GM12865 (cell line): Measurements from ENCODE around the gene TMC1.

ENCODE experiments used
- DNase-seq: peaks from one replicate; pipeline ENCODE4 v3.0.0; 2010; ENCODE audit warnings: low read depth
- H3K4me3 ChIP-seq: 2 replicates; pipeline ENCODE4 v1.5.1; 2011; ENCODE audit warnings: mild to moderate bottlenecking, low read depth, low read length, control low read depth
- TF ChIP-seq, protein P1 (sequence below): IDR thresholded peaks from 2 replicates; pipeline ENCODE4 v1.5.1; 2011; ENCODE audit warnings: low read length, control low read depth, low read depth, inconsistent platforms; ENCODE audit not compliant: insufficient read depth; ENCODE audit errors: missing control alignments

TMC1 gene

DNA sequence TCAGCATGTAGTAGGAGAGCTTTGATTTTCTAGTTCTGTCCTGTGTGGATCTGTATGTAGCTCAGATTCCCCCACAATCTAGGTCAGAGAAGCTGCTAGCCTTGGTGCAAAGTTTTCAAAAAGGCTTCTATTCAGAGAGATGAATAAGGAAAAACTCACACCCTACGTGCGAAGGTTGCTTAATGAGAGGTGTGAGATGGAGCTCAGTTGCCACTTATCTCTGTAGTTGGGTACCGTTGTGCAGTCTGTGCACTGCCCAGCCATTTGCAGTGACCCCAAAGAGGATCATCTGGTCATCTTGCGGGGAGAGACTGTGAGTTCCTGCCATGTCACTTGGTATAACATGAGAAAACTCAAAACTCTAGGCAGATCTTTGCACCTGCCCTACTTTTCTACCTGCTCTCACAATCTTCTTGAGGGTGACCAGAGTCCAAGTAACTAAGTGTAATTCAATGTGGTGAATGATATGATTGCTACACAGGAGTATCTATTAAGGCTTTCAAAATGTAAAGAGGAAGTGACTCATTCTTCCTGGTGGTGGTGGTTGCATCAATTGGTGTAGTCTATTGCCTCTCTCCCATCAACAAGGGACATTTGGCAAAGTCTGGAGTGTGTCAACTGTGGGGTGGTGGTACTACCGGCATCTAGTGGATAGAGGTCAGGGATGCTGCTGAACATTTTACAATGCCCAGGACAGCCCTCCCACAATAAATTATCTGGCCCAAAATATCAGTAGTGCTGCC is 65.2 kb downstream of the TMC1 start:
- TF ChIP-seq, protein P1, sequence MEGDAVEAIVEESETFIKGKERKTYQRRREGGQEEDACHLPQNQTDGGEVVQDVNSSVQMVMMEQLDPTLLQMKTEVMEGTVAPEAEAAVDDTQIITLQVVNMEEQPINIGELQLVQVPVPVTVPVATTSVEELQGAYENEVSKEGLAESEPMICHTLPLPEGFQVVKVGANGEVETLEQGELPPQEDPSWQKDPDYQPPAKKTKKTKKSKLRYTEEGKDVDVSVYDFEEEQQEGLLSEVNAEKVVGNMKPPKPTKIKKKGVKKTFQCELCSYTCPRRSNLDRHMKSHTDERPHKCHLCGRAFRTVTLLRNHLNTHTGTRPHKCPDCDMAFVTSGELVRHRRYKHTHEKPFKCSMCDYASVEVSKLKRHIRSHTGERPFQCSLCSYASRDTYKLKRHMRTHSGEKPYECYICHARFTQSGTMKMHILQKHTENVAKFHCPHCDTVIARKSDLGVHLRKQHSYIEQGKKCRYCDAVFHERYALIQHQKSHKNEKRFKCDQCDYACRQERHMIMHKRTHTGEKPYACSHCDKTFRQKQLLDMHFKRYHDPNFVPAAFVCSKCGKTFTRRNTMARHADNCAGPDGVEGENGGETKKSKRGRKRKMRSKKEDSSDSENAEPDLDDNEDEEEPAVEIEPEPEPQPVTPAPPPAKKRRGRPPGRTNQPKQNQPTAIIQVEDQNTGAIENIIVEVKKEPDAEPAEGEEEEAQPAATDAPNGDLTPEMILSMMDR: no peak

DNA sequence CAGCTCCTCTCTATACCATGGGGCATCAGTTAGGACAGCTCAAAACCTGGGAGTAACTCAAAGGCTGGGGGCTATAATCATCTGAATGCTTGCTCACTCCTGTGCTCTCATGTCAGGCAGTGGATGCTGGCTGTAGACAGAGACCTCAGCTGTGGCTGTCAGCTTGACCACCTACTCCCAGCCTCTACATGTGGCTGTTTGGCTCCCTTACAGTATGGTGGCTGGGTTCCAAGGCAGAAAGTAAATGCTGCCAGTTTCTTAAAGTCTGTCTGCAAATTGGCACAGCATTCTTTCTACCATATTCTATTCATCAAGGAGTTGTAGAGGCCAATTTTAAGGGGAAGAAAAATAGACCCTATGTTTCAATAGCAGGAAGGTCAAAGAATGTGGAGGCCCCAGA is 66.9 kb downstream of the TMC1 start:
- no peak overlapping the region for H3K4me3 ChIP-seq
- no peak for DNase-seq
- TF ChIP-seq, protein P1: no peak

More for the DNA sequence above, 65.2 kb downstream of the TMC1 start:
- no peak overlapping the region for H3K4me3 ChIP-seq
- peak; percentile 37 for DNase-seq

DNA sequence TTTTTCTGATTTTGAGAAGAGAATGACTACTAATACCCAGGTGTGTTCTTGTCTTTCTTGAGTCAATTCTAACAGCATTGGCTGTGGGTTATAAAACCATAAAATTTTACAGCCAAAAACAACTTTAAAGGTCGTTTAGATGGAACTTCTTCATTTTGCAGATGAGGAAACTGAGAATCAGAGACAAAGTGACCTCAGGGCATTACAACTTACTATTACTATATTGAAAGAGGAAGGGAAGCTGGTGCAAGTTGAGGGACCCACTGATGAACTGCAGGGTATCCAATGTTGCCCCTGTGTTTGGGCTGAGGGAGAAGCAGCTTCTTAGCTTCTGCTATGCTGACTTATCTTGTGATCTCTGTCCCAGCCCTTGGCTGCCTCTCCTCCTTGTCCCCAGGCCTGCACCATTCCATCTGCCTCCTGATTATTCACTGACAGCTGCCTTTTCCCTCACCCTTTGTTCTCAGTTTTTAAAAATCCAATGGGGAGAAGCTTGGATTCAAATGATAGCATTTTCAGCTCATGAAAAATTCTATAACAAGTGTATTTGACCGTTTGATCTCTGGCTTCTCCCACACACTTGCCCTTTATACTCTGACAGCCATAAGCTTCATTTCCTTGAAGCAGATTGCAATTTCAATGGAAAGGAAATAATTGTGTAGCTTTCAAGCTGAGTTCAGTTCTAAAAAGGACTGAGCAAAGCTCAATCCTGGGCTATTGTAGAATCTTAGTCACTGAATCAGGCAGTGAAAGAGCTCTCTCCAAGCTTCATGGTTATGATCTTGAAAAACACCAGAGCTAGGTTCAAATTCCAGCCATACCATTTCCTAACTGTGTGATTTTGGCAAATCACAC is 68.5 kb downstream of the TMC1 start:
- H3K4me3 ChIP-seq: no peak overlapping the region
- TF ChIP-seq, protein P1: no peak
- no peak for DNase-seq

DNA sequence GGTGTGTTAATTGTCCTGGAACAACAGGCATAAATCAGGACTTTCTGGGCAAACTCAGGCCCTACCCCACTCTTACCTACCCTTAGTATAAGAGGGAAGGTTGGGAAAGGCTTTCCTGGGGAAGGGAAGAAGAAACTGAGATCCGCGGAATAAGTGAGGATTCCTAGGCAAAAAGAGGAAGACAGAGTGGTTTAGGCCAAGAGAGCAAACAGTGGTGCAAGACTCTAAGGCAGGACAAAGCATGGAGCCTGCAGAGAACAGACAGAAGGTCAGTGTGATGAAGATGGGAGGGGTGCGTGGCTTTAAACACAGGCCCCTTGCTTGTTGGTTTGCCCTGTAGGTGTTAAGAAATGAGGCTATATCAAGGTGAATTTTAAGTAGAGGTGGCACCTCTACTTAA is 69.4 kb downstream of the TMC1 start:
- H3K4me3 ChIP-seq: no peak overlapping the region
- TF ChIP-seq, protein P1: no peak
- DNase-seq: no peak

DNA sequence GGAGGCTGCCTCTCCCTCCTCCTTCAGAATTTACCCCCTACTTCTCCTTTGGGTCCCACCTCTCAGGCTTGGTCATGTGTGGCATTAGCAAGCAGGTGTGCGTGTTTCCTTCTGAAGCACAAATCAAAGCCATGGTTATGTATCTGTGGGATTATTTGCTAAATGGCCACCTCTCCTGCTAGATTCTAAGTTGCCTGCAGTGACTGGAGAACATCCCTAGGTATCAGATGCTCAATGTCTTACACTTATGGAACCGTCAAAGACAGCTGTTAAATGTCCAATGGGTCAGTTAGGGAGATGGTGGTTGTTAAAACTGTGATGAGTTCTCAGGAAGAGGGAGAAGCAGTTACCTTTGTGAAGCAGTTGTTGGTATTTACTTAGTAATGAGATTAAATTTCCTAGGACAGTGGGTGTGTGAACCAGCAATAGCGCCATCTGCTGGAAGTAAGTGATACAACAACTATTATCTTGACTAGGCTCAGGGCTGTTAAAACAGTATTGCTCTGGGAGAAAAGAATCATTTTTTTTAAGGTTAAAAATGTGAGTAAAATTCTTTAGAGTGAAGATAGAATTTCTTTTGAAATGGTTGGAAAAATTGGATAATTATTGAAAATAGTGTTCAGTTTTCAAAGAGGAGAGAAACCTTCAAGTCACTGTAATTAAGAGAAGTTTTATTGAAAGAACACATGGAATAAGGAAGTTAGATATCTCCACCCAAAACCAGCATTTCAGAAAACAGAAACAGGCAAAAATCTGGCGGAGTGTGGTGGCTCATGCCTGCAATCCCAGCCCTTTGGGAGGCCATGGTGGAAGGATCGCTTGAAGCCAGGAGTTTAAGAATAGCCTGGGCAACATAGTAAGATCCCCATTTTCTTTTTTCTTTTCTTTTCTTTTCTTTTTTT is 71.3 kb downstream of the TMC1 start:
- DNase-seq: peak; percentile 65
- TF ChIP-seq, protein P1: peak; percentile 58
- H3K4me3 ChIP-seq: no peak overlapping the region

DNA sequence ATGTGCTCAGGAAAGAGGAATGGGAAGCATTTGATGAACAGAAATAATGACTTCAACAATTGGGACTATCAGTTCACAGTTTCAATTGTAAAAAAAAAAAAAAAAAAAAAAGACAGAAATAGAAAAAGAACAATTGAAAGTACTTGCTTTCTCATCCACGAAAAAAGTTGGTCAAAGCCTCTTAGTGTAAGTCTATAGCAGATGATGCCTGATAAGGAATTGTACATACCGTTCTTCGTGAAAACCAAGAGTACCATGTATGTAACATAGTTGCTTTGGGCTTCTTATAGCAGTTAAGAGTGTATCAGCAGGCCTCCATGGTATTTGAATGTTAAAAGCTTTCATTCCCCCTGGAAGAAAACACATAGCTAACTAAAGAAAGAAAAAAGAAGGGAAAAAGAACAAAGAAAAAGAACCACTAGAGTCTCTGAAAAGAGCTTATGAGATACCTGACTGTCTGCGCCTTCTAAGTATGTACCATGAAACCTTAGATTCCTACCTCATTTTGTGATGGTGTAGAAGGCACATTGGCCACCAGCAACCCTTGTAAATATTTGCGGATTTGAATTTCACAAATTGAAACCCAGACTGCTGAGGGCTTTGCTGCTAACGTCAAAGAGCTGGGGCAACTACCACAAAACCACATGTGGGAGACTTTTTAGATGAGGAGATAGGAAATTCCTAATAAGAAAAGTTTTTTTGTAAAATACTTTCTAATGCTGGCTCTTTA is 75.2 kb downstream of the TMC1 start:
- H3K4me3 ChIP-seq: no peak overlapping the region
- no peak for DNase-seq
- TF ChIP-seq, protein P1: no peak
